ENCODE data around the gene APOL4.
"Not testable (repeated sequence)": the region's sequence is repeated elsewhere in the genome, so short reads cannot be mapped to it uniquely, and the experiment has no call there.

The APOL4 gene

DNA sequence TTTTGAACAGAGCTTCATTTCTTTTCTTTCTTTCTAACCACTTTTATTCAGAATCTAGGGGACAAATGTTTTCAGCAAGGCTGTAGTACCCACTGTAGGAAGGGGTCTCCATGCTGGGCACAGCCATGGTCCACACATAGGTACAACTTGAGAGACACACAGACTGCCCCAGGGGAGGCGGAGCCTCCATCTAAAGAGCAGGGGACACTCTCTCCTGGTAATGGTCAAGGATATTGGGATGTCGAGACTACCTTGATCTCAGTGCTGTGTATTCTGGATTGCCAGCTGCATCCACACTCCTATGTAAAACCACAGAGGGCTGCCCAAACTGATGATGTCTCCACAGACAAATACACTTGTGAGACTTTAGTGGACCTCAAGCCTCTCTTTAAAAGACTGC lies 38.1 kb downstream of the APOL4 start:
- Histone ChIP-seq H3K27me3 (peaks cover 6% of the 10 kb centered on the region), H3K4me1 (ENCODE audit: control insufficient read depth in 1 of 2, insufficient read depth in 1 of 2, low read depth in 1 of 2, low read length in 1 of 2) (peaks cover 0 to 12% of the 10 kb centered on the region in 2 experiments), H3K36me3 (no peaks in the 10 kb centered on the region), H3K4me3 (ENCODE audit: low read depth in 1 of 2, low read length in 1 of 2) (no peak overlapping the region), H3K9me3 (no peaks in the 10 kb centered on the region), H3K27ac (no peak overlapping the region)
- TF ChIP-seq, protein P1, sequence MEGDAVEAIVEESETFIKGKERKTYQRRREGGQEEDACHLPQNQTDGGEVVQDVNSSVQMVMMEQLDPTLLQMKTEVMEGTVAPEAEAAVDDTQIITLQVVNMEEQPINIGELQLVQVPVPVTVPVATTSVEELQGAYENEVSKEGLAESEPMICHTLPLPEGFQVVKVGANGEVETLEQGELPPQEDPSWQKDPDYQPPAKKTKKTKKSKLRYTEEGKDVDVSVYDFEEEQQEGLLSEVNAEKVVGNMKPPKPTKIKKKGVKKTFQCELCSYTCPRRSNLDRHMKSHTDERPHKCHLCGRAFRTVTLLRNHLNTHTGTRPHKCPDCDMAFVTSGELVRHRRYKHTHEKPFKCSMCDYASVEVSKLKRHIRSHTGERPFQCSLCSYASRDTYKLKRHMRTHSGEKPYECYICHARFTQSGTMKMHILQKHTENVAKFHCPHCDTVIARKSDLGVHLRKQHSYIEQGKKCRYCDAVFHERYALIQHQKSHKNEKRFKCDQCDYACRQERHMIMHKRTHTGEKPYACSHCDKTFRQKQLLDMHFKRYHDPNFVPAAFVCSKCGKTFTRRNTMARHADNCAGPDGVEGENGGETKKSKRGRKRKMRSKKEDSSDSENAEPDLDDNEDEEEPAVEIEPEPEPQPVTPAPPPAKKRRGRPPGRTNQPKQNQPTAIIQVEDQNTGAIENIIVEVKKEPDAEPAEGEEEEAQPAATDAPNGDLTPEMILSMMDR (IDR thresholded peaks at IDR 0.05): no peak

DNA sequence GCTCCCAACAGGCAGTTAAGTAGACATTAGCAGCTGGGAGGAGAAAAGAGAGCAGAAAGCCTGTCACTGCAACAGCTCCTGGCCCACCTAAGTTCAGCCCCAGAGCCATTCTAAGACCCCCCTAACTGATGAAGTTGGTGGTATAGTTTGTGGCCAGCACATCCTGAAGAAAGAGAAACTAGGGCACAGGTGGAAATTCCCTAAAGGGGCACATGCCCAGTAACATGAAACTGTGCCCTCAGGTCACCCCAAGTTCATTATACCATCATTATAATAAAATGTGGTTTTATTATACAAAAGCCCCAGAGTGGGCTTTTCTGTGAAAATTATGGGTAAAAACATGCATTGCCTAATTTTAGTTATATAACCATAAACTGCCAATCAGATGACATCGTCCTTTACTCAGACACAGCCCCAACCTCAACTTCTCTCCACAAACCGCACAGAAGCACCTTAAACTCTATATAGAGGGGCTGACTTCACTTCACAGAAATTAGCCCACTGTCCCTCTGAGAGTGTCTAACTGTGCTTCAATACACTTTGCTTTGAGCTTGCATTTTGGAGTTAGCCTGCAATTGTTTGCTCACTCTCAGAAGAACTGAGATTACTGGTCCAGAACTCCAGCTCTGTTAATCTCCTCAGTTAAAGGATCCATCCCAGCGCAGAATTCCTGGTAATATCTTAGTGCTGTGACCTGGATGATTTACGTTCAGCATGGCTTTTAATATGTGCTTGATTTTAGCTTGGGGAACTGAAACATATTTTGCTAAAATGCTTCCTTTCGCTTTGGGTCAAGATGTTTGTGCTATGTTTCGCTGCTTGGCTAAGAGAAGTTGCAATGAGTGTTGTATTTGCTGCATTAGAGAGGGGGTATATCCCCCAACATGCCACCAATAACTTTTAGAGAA lies 39.2 kb downstream of the APOL4 start:
- H3K9me3 ChIP-seq: no peaks in the 10 kb centered on the region
- H3K36me3 ChIP-seq: no peaks in the 10 kb centered on the region
- peaks cover 6% of the 10 kb centered on the region for H3K27me3 ChIP-seq
- no peak overlapping the region for H3K4me3 ChIP-seq (ENCODE audit: low read depth in 1 of 2, low read length in 1 of 2)
- no peak overlapping the region for H3K27ac ChIP-seq
- peaks cover 0 to 12% of the 10 kb centered on the region in 2 experiments for H3K4me1 ChIP-seq (ENCODE audit: control insufficient read depth in 1 of 2, insufficient read depth in 1 of 2, low read depth in 1 of 2, low read length in 1 of 2)
- TF ChIP-seq, protein P1 (IDR thresholded peaks at IDR 0.05): no peak

DNA sequence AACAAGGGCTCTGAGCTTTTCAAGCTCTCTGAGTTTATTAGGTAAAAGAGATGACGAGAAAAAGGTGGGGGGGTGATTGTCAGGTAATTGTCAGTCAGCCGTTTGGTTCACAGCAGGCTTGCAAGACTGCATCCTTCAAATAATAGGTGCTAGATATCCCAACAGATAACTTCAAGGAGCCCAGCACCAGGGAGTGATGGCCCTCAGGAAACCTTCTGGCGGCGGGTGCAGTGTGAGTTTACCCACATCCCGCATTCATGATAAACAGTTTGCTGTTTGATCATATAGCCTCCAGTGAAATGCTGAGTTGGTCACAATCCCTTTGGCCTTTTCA lies 39.8 kb downstream of the APOL4 start:
- peaks cover 5 to 17% of the 10 kb centered on the region in 2 experiments for H3K4me1 ChIP-seq (ENCODE audit: control insufficient read depth in 1 of 2, insufficient read depth in 1 of 2, low read depth in 1 of 2, low read length in 1 of 2)
- H3K36me3 ChIP-seq; H3K27ac ChIP-seq; H3K9me3 ChIP-seq; H3K4me3 ChIP-seq (ENCODE audit: low read depth in 1 of 2, low read length in 1 of 2); H3K27me3 ChIP-seq: not testable (repeated sequence)

DNA sequence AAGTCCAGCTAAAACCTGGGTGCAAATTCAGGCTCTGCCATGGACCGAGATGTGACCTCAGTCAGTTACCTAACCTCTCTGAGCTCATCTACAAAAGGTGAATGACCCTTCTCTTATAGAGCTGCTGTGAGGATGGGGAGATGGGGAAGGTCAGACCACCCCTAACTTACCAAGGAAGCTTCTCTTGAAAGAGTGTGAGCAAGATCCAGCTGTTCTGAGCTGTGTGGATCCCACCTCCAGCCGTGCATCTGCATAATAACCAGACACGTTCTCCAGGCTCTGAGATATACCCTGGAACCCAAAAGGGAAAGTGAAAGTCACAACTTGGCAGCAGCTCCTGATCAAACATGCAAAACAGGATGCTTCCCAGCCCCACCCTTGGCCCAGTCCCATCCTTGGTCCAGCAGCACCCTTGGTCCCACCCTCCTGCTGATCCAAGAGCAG lies 41.1 kb downstream of the APOL4 start, which contains the start of gene APOL3:
TSS of gene APOL3 (minus strand) at position 257 of the 444 bp plus-strand sequence. CDS start 11,700 bp downstream, outside the sequence.
- H3K36me3 ChIP-seq: no peaks in the 10 kb centered on the region
- H3K27ac ChIP-seq: peak within 1 kb of the TSS; percentile 38
- H3K27me3 ChIP-seq: peaks cover 3% of the 10 kb centered on the region
- no peaks in the 10 kb centered on the region for H3K9me3 ChIP-seq
- H3K4me1 ChIP-seq (ENCODE audit: control insufficient read depth in 1 of 2, insufficient read depth in 1 of 2, low read depth in 1 of 2, low read length in 1 of 2): peaks cover 6 to 25% of the 10 kb centered on the region in 2 experiments
- TF ChIP-seq, protein P1 (IDR thresholded peaks at IDR 0.05): no peak
- no peak within 1 kb of the TSS for H3K4me3 ChIP-seq (ENCODE audit: low read depth in 1 of 2, low read length in 1 of 2)

DNA sequence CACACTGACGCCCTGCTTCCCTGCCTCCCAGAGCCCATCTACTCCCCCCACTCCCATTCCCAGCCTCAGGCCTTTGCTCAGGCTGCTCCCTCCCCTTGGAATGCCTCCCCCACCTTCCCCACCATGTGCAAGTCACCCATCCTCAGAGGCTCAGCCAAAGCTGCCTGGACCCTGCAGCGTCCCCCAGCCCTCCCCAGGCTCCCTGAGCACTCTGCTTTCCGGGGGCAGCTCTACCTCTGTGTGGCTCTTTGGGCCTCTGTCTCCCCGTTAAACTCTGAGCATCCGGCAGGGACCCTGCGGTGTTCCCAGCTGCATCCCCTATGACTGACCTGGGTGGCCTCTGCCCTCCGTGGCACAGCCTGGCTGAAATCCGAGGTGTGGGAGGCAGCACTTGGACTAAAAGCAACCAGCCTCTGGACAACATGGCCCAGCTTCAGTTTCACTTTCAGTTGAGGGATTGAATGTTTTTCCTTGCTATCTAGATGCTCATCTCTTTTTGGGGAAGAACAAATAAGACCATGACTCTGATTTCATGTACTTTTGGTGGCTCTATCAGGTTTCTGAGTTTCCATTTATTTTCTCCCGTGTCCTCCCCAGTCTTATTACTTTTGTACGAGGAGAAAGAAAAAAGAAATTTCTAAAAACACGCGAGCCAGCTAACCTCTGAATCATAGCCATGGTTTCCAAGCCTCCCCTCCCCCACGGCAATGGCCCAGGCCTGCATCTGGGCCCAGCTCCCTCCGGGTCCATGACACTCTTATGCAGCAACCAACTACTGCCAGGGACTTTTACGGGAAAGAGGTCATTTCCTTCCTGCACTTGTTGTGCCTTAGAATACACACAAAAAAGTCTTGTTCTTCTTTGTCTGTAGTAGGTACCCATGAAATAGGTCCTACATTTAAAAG lies 44.8 kb downstream of the APOL4 start:
- Histone ChIP-seq H3K27me3 (peaks cover 18% of the 10 kb centered on the region), H3K27ac (peak overlapping the region; percentile 69), H3K36me3 (no peaks in the 10 kb centered on the region), H3K4me3 (ENCODE audit: low read depth in 1 of 2, low read length in 1 of 2) (peak overlapping the region; percentile 41 to 54), H3K4me1 (ENCODE audit: control insufficient read depth in 1 of 2, insufficient read depth in 1 of 2, low read depth in 1 of 2, low read length in 1 of 2) (peaks cover 6 to 18% of the 10 kb centered on the region in 2 experiments), H3K9me3 (no peaks in the 10 kb centered on the region)
- TF ChIP-seq, protein P1 (IDR thresholded peaks at IDR 0.05): no peak
